Forelimb muscle (tissue), 1 donor: ENCODE results near the gene TET1. TPM values are rescaled to one million over a fixed set of nuclear protein-coding genes. Genes with fewer than 3 reads are reported as not detected.
"Not testable (repeated sequence)": the region's sequence is repeated elsewhere in the genome, so short reads cannot be mapped to it uniquely, and the experiment has no call there.

Source experiments
- DNase-seq: peaks from one replicate; pipeline ENCODE4 v3.0.0-alpha.2; 2013; ENCODE audit warnings: low read depth
- polyA plus RNA-seq: library from polyadenylated mRNA; unstranded; fragments of 120-200 nt; gene quantifications from one replicate; pipeline ENCODE4 v1.2.1, GENCODE V29; 2013; ENCODE audit not compliant: insufficient read length

TET1 gene
- polyA plus RNA-seq, result 8.2 TPM

DNA sequence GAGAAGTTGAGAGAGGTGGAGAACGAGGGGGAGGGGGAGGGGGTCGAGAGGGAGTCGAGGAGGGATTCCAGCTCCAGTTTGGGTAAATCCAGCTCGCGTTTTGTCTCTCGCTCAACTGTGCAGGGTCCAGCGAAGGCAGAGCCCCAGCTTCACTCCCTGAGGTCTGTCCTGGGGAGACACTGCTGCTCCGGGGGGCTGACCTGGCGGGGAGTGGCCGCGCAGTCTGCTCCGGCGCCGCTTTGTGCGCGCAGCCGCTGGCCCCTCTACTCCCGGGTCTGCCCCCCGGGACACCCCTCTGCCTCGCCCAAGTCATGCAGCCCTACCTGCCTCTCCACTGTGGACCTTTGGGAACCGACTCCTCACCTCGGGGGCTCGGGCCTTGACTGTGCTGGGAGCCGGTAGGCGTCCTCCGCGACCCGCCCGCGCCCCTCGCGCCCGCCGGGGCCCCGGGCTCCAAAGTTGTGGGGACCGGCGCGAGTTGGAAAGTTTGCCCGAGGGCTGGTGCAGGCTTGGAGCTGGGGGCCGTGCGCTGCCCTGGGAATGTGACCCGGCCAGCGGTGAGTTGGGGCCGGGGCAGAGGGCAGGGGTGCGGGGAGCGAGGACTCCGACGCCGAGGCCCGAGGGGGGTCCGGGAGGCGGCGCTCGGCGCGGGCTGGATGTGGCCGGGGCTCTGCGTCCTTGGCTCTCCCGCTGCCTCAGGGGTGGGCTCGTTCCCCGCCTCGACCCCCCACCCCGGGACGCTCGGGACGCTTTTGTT is at the start of gene TET1:
Gene TET1 (plus strand): TSS at position 152 of the 757 bp plus-strand sequence. CDS start 12,002 bp downstream, outside the sequence.
- peak; percentile 50 for DNase-seq

GRCh38 chr10:68516216-68516615 is 43.9 kb upstream of the TET1 start:
- not testable (repeated sequence) for DNase-seq

DNA sequence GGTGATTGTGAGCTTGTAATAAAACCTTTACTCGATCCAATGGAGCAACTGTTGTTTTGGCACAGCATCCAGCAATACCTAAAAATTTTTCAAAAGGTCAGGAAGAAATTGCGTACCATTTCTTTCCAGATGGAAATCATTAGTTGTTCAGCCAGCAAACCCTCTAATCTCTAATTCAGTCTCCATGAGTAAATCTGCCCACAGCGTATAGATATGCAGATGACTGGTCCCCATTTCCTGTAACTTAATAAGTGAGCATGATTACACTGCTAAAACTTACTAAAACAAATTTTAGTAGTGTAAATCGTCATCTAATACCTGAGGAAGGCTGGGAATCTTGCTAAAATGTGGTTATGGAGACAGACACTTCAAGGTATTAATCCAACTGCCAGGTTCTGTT is 43.4 kb upstream of the TET1 start:
- no peak for DNase-seq

DNA sequence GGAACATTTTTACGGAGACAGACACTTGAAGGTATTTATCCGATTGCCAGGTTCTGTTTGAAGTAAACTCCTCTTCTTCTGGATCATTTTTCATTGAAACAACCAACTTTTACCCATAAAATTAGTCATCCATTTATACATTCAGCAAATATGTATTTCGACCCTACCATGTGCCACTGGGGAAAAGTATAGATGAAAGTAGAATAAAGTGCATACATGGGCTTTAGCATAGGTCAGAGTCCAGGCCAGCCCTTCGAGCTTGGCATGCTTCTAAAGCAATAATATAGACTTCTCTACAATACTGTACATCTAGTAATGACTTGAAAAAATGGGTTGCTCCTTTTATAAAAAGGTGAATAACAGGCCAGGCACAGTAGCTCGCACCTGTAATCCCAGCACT is 42.9 kb upstream of the TET1 start:
- DNase-seq, result no peak

GRCh38 chr10:68518609-68519008 is 41.5 kb upstream of the TET1 start:
- not testable (repeated sequence) for DNase-seq

- not testable (repeated sequence) for DNase-seq
Observed at GRCh38 chr10:68525490-68526038, 34.6 kb upstream of the TET1 start.

GRCh38 chr10:68526634-68527307 is 33.4 kb upstream of the TET1 start:
- no peak for DNase-seq

- no peak for DNase-seq
Observed at GRCh38 chr10:68536973-68537372, 23.2 kb upstream of the TET1 start.

DNA sequence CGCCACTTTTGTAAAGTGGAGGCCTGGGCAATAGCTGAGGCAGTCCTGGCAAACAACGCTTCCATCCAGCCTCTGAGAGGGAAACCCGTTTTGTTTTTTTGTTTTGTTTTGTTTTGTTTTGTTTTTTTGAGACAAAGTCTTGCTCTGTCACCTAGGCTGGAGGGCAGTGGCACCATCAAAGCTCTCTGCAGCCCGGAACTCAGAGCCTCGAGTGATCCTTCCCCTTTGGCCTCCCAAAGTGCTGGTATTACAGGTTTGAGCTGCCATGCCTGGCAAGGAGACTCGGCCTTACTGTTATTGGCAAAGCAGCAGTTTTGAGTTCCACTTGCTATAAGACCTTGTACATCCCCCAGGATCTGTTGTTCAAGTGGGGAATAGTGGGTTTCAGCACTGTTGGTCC is 22.3 kb upstream of the TET1 start:
- DNase-seq, result no peak

DNA sequence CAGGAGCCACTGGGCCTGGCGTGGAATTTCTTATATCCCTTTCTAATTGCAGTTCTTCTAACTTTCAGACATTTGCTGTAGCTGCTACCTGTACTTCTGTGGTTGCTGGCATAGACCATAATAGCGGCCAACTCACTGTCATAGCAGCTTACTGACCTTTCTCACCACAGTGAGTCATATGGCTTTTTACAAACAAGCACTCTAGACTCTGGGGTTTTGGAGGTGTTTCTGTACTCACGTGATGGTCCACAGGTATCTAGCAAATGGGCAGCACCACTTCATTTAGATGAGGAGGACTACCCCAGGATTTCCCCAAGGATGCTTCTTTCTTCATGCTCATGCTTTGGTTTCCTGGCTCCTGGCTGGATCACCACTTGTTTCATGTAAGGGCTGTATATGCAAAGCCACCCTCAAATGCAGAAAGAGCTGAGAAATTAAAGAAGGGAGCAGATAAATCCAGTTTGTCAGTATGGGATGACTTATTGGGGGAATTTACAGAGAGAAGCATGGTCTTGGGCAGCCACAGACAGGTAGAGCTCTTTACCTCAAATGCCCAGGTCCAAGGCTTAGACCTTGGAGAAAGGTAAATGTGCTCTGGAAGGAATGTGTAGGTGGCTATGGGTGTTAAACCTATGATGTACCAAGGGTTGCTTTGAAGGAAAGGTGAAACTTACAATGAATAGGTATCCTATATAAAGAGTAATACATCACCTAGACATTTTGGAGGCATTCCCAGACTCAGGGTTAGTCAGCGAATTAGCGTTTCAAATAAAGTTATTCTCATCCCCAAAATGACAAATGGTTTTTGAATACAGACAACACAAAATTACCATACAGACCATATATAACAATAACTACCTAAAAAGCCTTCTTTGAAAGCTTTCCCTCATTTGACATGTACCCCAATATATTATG is 16.9 kb upstream of the TET1 start:
- DNase-seq, result no peak

DNA sequence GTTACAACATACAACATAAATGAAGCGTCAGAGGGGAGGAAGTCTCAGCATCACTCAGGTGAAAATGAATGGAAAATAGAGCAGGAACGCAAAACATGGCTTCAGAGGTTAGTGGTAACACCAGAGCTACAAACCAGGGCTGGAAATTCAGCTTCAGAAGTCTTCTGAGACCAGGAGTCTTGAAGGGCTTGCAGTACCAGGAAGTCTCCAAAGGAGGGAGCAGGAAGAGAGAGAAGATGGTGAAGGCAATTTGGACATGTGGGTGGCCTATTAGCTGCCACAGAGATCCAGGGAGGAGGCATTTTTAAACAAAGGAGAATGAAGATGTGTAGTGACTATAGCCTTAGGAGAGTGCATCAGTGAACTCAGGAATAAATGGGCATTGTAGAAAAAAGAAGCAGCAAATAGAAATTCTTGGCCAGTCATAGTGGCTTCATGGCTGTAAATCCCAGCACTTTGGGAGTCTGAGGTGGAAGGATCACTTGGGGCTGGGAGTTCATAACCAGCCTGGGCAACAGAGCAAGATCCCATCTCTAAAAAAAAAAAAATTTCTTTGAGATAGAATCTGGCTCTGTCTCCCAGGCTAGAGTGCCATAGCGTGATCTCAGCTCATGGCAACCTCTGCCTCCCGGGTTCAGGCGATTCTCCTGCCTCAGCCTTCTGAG is 9.3 kb upstream of the TET1 start:
- no peak for DNase-seq

DNA sequence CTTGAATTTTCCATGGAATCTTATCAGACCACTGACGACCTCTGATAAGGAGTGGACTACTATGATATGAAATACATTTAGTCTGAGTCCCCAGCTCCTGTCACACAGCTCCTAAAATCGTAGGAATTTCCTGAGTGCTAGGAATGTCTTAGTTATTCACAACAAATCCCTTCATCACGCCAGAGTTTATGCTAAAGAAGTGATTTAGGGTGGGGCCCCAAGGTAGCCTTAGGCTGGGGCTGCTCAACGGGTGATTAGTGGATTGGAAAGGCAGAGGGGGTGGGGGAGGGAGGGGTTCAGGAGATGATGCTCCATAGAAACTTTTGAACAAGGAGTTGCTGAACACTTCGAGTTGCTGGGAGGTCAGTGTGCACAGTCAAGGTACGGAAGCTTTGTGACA is 7.0 kb upstream of the TET1 start:
- DNase-seq, result no peak

DNA sequence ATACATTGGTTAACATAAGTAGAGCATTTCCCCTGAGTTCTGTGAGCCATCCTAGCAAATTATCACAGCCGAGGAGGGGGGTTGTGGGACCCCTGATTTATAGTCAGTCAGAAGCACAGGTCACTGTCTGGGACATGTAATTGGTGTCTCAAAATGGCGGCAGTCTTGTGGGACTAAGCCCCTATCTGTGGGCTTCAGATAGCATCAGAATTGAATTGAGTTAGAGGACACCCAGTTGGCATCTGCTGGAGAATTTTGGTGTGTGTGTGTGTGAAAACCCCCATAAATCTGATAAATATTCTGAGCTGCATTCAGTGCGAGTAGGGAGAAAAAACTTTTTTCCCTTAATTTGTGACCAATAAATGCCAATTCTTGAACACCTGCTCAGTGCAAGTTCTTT is 6.5 kb upstream of the TET1 start:
- DNase-seq, result no peak

GRCh38 chr10:68558478-68558877 is 1.7 kb upstream of the TET1 start:
- DNase-seq, result no peak

- DNase-seq, result no peak
Observed at GRCh38 chr10:68559251-68559650, 886 bp upstream of the TET1 start.

DNA sequence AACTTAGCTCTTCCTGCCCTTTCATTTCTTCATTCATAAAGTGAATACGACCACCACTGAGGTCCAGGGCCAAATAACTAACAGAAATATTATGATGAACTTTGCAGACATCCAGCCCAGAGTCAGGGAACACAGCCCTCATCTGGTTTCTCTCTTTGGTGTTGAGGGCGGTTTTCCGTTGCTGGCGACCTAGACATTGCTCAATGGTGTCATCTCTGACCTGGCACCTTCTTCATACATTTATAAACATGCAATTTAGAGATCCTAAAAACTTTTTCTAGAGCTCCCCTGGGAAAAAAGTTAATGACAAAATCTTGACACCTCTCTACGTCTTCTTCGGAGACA is 324 bp upstream of the TET1 start:
- DNase-seq, result no peak

DNA sequence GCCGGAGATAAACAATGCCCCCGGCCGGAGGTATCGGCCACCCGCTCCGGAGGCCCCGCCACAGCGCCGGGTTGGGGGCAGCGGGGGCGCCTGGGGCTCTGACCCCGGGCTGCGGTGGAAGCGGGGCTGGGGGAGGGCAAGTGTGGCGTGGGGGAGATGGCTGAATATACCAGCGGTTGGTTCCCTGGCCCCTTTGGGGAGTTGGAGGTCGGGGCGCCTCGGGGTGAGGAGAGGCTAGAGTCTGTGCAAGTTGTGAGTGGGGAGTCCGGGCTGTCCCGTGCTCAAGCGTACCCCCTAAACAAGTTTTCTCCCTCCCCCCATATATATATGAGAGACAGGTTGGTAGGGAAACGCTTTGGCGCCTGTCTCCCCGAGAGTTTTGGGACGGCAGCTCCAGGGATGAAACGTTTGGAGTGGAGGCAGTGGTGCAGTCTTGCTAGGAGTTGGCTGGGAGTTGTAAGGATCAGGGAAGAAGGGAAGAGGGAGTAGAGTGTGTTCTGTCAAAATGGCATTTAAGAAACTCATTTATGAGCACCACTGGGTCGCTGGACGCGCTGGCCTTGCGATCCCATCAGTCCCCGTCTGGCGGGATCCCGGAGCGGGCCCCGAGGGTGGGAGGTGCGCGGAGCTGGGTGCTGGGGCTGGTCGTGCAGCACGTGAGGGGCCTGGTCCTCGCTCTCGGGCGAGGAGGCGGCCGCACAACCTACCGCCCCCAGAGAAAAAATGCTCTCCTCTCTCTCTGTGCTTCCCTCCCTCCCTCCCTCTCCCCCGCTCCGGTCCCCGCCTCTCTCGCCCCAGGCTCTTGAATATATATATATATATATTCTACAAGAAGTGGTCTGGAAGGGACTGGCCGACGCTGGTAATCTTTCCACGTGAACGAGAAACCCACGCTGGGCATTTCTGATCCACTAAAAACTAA is 1.1 kb downstream of the TET1 start:
- no peak for DNase-seq

- no peak for DNase-seq
Observed at GRCh38 chr10:68561865-68562649, 1.9 kb downstream of the TET1 start.
